EL (cell line): Measurements from ENCODE around the gene OR10H5.
"Not testable (repeated sequence)": the region's sequence is repeated elsewhere in the genome, so short reads cannot be mapped to it uniquely, and the experiment has no call there.

ENCODE experiments used
- DNase-seq: peaks from one replicate; pipeline ENCODE4 v3.0.0-alpha.2; 2016

The OR10H5 gene

DNA sequence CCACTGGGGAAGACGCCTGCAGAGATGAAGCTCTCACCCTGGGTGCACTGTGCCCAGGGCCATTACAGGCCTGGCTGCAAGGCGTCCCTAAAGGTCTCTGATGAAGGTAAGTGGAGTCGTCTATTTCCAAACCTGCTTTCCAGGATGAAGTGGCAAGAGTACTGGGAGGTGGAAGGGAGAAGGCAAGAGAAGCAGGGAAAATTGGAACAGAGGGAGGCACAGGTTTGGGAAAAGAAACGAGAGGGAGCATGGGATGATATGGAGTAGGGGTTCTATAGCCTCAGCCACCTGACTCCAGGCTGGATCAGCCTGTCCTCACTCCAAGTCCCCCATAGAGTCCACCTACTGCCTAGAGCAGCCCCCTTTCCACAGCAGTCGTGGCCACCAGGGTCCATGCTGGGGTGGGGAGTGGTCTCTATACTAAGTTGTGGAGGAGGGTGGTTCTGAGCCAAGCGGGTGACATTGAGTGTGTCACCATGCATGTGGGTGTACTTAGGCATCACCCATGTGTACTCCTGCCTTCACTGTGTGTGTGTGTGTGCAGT is at the start of gene OR10H5:
Gene OR10H5, plus strand, starts transcription at position 51 of the 545 bp plus-strand sequence. CDS start 6,388 bp downstream, outside the sequence.
- DNase-seq: no peak

DNA sequence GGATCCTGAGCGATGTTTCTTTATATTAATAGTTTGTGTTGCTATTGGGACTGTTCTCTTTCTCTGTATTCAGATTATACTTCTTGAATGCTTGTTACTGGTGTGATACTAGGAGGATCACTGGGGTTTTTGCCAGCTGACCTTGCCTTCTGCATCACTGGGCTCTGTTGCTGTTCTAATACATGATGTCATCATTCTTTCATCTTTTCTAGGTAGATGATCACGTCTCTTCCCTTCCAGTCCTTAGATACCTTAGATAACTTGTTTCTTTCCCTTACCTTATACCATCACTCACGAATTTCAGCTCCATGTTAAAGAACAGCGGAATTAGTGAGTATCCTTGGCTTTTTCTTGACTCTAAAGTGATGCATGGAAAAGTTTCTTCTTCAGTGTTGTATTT is 49.7 kb upstream of the OR10H5 start, which contains the start of gene OR10H3:
Gene OR10H3, plus strand, starts transcription at position 264 of the 400 bp plus-strand sequence. CDS start 3,408 bp downstream, outside the sequence.
- DNase-seq: no peak

DNA sequence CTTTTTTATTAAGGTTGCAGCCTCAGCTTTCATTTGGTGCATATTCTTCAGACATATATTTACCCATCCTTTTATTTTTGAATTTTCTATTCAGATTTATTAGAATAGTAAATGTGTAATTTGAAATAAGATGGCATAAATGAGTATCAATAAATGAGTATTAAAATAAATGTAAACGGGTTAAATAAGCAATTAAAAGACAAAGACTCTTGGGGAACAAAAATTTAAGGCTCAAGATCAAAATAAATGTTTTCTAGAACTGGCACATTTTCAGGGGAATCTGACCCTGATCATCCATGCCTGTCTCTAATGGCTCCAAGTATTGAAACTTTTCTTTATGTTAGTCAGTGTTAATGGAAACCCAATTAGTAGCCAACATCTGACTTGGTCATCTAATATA is 46.7 kb upstream of the OR10H5 start:
- no peak for DNase-seq

GRCh38 chr19:15748239-15748638 is 39.2 kb upstream of the OR10H5 start:
- no peak for DNase-seq

DNA sequence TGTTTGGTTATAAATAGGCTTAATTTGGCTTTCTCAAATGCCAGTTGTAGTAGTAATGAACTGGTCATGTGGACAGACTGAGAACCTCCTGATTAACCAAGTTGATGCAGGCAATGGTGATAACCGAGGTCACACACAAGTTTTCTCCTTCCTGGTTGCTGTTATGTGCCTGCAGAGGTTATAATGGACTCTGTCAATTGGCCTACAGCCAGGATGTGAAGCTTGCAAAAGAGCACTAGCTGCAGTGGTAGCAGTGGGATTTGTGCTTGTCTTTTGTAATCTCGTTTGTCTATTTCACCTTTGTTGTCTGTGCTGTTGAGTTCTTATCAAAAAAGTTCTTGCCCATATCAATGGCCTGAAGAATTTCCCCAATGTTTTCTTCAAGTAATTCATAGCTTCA is 29.1 kb upstream of the OR10H5 start:
- no peak for DNase-seq

DNA sequence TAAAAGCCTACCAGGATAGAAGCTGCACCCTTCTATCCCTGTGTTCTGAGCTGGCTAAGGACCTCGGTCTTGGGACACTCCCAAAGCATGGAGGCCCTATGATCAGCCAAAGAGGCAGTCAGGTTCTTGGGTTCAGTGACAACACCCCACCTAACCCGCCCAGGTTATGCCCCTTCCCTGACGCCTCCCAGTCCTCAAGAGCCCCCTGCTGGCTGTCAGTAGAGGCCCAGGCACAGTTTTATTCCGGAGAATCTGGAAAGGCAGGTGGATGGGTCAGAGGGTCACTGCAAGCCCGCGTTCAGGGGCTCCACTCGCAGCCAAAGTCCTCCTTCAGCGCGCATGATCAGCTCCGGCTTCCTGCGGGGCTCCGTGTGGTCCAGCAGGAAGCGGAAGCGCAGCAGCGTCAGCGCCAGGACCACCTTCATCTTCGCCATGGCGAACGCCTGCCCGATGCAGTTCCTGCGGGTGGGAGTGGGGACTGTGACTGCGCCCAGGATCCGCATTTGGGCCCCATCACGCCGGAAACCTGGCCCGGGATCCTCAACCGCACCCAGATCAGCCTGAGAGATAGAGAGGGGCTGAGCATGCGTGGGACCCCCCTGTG is 27.4 kb upstream of the OR10H5 start:
- no peak for DNase-seq

- no peak for DNase-seq
Observed at GRCh38 chr19:15769586-15769985, 17.9 kb upstream of the OR10H5 start.

GRCh38 chr19:15774159-15774558 is 13.3 kb upstream of the OR10H5 start:
- DNase-seq: not testable (repeated sequence)

DNA sequence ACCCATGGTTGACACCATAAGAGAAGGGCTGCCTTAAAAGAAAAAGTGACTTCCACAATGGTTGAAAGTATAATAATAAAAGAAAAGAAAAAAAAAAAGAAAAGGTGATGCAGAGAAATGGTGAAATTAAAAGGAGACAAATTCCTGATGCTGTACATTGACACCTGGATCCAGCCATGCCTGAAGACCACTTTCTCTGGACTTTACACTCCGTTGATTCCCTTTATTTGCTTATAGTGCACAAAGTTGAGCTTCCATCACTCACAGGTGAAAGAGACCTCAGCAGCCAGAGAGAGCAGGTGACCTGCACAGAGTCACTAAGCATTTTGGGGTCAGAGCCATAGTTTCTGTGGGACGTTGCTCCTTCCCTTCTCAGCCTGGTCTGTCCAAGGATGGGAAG is 12.2 kb upstream of the OR10H5 start:
- DNase-seq: no peak

GRCh38 chr19:15776264-15776663 is 11.2 kb upstream of the OR10H5 start:
- no peak for DNase-seq

DNA sequence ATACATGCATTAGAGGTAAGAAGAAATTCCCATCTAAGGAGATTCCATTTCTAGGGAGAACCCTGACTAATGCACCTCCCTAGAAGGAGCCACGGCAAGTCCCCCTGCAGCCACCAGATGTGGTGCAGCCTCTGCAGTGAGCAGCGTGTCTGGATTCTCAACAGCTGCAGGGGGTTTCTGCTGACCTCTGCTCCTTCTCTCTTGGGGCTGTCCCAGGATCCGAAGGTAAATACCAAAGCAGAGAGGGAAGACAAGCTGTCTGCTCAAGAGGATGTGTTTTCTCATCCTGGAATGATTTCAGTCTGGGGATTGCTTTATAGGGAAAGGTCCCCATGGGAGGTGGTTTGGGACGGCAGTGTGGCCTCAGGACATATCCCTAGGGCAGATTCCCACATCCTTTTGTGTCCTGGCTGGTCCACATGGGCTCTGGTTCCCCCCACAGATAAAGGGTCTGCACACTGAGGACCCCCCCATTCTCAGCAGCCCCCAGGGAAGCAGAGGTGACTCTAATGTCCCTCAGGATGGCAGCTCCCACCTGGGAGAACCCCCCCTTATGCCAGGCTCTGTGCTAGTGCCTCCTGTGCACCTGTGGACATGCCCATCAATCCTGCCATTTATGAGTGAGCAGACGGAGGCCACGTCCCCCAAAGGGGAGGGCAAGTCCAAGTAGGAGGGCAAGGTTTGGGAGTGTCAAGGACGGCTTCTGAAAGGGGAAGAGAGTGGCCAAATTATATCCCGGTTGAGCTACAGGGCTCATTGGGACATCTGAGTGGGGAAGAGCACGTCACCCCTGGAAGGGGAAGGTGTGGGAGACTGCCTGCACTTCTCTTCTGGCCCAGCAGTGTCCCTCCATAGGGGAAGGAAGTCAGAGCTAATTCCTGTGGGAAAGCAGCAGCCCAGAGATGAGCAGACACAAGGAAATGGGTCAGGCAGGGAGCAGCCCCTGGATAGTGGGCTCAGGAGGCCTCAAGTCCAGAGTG is 10.2 kb upstream of the OR10H5 start:
- DNase-seq: no peak

- DNase-seq: peak; percentile 9
Observed at GRCh38 chr19:15779756-15780476, 7.5 kb upstream of the OR10H5 start.

- DNase-seq: no peak
Observed at GRCh38 chr19:15780610-15781418, 6.6 kb upstream of the OR10H5 start.

DNA sequence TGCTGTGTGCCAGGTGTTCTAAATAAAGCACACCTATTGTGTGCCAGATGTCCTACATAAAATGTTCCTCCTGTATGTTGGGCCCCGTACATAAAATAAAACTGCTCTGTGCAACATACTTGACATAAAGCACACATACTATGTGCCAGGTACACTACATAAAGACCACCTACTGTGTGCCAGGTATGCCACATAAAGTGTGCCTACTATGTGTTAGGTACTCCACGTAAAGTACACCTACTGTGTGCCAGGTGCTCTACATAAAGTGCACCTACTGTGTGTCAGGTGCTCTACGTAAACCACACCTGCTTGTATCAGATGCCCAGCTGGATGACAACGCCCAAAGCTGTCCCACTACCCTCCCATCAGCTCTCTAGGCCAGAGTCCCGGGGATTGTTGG is 5.8 kb upstream of the OR10H5 start:
- DNase-seq: no peak

DNA sequence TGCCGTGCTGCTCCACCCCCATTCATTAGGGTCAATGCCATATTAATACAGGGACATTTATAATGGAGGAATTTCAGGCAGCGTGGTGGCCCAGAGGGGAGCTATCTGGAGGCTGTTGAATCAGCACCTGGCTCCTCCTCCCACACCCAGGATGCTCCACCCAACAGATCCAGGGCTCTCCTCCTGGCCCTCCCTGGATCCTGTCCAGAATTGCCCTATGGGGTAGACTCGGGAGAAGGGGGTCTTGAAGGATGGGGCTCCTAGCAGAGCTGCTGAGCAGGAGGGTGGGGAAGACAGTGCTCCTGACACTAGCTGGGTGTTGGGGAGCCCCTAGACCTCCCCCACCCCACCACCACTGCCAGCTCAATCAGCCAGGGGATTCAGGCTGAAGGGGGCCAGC is 5.2 kb upstream of the OR10H5 start:
- no peak for DNase-seq

- not testable (repeated sequence) for DNase-seq
Observed at GRCh38 chr19:15782896-15783295, 4.6 kb upstream of the OR10H5 start.

GRCh38 chr19:15788594-15789270 is 1.3 kb downstream of the OR10H5 start:
- no peak for DNase-seq

DNA sequence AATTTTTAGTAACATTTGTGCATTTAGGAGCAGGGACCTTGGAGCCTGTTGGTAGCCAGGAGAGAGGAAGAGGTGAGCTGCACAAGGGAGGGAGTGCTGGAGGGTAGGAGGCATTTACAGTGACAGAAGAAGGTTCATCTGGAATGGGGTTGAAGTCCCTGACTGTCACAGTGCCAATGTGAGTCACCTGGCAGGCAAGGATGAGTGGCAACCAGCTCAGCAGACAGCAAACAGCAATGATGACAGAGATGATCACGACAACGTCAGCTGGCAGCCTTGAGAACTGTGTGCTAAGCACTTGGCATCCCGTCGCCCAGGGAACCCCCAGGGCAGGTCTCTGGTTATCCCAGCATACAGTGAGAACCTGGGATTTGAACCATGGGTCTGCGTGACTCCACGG is 2.6 kb downstream of the OR10H5 start:
- DNase-seq: no peak

DNA sequence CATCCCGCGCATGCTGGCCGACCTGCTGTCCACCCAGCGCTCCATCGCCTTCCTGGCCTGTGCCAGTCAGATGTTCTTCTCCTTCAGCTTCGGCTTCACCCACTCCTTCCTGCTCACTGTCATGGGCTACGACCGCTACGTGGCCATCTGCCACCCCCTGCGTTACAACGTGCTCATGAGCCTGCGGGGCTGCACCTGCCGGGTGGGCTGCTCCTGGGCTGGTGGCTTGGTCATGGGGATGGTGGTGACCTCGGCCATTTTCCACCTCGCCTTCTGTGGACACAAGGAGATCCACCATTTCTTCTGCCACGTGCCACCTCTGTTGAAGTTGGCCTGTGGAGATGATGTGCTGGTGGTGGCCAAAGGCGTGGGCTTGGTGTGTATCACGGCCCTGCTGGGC is 6.8 kb downstream of the OR10H5 start:
- DNase-seq: not testable (repeated sequence)

- DNase-seq: no peak
Observed at GRCh38 chr19:15810335-15810734, 22.9 kb downstream of the OR10H5 start.

DNA sequence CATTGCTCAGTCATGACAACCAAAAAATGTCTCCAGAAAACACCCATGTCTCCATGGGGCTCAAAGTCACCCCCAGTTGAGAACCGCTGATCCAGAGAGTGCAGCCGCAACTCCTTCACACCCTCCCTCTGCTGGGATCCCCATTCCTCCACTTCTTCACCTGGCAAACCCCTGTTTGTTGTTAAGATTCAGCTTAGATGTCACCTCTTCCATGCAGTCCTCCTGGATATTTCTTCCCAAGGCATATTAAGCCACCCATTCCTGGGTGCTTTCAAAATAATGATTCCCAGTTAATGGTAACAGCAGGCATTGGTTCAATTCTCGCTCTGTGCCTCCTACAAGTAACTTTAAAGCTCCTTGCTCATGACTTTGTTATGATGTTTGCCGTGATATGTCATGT is 24.0 kb downstream of the OR10H5 start:
- DNase-seq: no peak
